ENCODE data around the gene ZFYVE9.
"Not testable (repeated sequence)": the region's sequence is repeated elsewhere in the genome, so short reads cannot be mapped to it uniquely, and the experiment has no call there.

Gene ZFYVE9

DNA sequence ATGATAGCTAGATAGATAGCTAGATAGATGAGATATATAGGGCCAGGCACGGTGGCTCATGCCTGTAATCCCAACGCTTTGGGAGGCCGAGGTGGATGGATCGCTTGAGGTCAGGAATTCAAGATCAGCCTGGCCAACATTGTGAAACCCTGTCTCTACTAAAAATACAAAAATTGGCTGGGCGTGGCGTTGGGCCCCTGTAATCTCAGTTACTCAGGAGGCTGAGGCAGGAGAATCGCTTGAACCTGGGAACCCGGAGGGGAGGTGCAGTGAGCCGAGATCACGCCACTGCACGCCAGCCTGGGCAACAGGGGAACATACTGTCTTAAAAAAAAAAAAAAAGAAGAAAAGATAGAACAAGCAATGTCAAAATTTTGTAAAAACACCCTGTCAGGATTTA, 8.6 kb downstream of the ZFYVE9 start:
- DNase-seq = not testable (repeated sequence)

DNA sequence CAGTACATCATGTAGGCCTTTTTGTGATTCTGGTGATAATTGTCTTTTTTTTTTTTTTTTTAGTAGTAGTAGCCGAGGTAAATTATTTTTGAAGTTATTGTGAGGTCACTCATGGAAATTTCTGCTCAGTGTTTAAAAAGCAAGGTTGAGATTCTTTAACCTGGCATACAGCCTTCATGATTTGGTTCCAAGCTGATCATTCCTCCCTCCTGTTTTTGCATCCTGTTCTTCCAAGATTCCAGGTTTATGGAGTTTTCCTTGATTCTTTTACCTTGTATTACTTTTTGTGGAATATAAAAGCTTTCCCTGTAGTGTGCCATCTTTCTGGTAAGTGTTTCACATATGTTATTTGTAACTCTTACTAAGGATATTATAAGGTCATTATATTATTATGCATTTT, 9.1 kb downstream of the ZFYVE9 start:
- no peak for DNase-seq

DNA sequence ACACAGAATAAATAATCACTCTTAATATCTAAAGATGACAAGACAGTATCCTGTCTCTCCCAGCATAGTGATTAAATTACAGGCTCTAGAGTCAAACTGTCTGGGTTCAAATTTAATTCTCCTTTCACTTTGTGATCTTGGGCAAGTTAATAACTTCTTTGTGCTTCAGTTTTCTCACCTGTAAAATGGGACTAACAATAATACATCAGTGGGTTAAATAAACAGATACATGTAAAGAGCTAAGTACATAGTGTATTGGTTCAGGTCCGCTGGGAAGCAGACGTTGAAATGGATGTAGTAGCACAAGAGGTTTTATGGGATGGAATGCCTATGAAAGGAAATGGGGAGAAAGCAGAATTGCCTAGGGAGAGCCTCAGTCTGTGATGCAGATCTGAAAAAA, 10.7 kb downstream of the ZFYVE9 start:
- DNase-seq = no peak

DNA sequence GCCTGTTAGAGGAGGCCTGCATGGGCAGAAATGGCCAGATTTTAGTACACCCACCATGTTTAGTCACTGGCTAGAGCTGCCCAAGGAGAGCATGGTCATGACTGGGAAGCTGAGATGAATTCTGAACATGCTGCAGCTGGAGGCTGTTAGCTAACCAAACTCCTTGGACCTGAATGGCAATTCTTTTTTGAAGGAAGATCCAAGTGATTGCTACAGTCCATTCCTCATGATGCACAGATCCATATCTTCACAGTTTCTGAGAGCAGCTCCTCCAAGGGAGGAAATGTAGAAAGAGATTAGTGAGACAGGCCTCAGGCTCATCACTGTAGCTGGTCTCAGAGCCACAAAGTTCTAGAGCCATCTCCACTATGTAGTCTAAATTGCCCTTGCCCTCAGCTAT, 11.1 kb downstream of the ZFYVE9 start:
- DNase-seq = no peak

DNA sequence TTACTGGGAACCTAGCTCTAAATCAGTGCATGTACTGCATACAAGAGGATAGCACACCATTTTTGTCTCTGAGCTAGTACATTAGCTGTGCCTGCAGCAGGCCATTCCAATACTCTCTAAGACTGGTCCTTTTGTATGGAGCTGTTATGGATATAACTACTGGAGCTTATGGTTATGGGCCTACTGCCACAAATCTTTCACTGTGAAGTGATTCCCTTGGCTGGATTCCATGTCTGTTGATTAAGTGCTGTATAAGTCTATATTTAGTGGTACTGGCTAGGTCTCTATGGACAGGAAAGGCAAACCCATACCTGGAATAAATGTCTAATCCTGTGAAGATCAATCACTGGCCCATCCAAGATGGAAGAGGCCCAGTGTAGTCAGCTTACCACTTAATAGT, 12.0 kb downstream of the ZFYVE9 start:
- no peak for DNase-seq

DNA sequence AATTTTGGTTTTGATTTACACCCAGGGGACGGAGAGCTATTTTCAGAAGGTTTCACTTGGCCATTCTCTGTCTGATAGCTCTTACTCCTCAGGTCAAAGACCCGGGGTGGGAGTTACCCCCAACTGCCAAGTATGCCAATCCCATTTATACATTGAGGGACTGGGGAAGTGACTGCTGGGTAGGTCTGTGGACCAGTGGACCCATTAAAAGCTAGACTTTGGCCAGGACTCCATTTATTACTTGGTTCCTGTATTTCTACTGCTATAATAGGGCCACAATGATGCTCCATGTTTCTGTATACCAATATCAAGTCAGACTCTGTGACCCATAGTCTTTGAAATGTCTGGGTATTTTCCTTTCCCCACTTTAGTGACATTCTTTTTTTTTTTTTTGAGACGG, 14.6 kb downstream of the ZFYVE9 start:
- DNase-seq = no peak

DNA sequence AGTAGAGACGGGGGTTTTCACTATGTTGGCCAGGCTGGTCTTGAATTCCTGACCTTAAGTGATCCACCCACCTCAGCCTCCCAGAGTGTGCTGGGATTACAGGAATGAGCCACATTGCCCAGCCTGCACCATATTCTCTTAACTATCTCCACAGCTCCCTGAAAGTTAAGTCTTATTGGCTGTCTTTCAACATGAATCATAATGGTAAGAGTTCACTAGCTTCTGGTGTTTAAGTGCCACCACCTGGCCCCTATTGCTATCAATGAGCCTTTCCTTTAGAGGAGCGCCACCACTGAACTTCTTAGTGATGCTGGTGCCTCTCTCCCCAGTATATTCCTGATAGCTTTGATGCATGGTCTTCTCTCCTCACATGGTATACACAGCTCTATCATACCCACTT, 15.7 kb downstream of the ZFYVE9 start:
- peak; percentile 6 for DNase-seq

DNA sequence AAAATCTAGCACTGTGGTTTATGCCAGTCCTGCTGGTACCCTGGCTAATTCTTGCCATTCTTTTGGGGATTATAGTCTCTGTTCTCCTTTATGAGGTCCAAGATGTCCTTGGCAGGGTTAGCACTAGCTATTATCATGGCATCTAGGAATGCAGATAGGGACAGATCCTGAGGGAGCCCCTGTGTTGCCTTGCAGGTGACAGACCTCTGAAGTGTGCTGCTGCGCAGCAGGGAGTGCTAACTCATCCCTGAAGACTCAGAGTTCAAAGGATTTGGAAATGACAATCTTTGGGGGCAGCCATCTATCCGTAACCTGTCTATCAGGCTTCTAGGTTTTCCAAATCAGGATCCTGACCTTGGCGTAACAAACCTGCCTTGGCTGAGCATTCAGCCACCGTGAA, 16.3 kb downstream of the ZFYVE9 start:
- no peak for DNase-seq

DNA sequence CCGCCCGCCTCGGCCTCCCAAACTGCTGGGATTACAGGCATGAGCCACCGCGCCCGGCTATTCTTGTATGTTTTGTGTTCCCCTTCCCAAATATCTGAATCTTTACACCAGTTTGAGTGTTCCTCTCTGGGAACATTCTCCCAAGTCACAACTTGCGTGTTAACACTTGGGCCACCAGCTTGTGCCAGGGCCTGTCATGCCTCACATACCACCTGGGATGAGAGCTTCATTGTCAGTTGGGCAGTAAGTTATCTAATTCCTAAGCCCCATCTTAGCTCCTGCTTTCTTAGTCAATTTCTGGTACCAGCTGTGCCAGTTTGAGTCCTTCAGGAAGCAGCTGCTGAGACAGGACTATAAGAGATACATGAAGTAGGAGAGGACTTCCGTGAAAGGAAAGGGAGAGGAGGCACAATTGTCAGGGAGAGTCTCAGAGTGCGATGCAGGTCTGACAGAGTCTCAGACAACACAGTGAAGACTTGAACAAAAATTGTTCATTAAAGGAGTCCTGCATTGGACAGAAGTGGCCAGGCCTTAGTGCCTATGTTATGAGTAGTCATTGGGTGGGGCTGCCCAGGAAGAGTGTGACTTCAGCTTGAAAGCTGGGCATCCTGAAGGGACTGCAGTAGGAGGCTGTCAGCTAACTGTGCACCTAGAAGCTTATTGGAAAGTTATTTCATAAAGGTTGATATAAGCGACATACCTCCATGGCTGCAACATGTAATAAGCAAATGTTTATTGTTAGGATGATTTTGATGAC, 17.3 kb downstream of the ZFYVE9 start:
- DNase-seq = no peak

DNA sequence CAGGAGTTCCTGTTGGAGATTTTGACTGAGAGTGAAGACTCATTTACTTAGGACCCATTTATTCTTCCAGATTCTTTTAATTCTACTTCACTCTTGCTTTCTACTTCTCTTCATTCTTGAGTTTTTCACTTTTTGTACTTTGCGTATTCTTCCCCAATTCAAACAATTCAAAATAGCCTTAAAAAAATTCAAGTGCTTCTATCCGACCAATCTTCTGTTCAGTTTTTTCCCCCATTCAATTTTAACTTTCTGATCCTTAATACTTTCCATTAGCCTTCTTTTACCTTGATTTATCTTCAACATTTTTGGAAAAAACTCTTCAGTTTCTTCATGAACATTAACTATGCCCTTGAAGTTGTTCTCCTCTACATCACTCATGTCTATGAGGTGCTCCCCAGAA, 21.1 kb downstream of the ZFYVE9 start:
- no peak for DNase-seq

DNA sequence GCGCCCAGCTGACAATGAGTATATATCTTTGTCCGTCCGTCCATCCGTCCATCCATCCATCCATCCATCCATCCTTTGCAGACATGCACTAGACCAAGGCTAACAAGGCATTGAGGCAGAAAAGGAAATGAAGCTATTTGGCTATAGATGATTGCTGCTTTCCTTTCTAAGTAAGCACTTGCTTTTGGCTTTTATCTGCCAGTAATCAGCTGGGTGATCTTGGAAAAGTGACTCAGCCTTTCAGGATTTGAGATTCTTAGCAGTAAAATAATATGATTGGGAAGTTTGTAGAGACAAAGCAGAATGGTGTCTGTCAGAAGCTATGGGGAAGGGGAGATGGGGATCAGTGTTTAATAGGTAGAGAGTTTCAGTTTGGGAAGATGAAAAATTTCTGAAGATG, 22.7 kb downstream of the ZFYVE9 start:
- DNase-seq = no peak

DNA sequence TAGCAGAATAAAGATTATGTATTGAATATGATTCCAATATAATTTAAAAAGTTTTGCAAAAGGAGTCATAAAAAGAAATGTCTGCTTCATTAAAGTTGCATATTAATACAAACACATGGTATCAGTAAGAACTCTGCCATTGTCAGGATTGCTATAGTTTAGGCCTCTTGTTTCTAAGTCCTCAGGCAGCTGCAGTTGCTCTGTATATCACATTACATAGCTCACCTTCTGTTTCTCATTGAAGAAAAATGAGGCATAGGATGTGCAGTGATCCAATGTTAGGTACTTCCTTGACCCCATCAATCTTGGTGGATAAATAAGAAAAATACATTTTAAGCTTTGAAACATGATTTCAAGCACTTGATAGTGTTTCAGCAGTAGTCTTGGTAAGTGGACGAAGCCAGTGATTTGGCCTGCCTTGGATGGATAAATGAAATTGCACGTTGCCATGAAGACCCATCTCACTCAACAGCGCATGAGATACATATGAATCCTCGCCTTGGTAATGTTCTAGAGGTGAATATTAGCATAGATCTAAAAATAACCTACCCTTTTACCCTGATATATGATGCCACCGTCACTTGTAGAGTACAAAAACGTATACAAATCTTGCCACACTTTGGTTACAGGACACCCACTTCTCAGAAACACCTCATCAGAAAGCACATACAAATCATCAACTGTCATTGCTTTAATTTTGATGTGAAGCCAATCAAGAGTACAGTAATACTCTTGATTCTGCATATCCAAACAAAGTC, 25.3 kb downstream of the ZFYVE9 start:
- peak; percentile 70 for DNase-seq

DNA sequence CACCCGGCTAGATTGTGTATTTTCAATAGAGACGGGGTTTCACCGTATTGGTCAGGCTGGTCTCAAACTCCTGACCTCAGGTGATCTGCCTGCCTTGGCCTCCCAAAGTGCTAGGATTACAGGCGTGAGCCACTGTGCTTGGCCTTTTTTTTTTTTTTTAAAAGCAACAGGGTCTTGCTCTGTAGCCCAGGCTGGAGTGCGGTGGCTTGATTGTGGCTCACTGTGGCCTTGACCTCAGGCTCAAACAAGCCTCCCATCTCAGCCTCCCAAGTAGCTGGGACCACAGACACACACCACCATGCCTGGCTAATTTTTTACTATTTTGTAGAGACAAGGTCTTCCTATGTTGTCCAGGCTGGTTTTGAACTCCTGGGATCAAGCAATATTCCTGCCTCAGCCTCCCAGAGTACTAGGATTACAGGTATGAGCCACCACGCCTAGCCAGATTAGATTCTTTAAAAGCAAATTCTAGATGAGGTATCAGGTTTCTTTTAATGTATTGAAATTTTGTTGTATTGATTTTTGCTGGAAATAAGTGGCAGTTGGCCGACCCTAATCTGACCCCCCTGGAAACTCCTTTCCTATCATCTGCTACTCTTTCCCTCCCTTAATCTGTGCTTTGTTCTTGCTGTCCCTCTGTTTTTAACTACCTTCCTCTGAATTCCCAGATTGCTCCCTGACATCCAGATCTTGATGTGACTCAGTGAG, 26.6 kb downstream of the ZFYVE9 start:
- peak; percentile 60 for DNase-seq

DNA sequence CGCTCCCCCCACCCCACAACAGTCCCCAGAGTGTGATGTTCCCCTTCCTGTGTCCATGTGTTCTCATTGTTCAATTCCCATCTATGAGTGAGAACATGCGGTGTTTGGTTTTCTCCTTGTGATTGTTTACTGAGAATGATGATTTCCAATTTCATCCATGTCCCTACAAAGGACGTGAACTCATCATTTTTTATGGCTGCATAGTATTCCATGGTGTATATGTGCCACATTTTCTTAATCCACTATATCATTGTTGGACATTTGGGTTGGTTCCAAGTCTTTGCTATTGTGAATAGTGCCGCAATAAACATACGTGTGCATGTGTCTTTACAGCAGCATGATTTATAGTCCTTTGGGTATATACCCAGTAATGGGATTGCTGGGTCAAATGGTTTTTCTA, 29.3 kb downstream of the ZFYVE9 start:
- not testable (repeated sequence) for DNase-seq

DNA sequence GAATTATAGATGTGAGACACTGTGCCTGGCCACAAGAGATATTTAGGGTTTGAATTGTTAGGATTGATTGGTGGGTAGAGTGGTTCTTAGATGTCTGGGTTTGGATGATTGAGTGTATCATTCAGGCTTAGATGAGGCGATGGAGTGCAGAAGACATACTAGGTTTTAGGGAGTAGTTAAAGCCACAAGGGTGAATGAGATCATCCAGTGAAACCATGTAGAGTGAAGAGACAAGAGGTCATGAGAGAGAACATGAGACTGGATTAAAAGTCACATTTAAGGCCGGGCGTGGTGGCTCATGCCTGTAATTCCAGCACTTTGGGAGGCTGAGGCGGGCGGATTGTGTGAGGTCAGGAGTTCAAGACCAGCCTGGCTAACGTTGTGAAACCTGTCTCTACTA, 37.2 kb downstream of the ZFYVE9 start:
- DNase-seq = no peak

DNA sequence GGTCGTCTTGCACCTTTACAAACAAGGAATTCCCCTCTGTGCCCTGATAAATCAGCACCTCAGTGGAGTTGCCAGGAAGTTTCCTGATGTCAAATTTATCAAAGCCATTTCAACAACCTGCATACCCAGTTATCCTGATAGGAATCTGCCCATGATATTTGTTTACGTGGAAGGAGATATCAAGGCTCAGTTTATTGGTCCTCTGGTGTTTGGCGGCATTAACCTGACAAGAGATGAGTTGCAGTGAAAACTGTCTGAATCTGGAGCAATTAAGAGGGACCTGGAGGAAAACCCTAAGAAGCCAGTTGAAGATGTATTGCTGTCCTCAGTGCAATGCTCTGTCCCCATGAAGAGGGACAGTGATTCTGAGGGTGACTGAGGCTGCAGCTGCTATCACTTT, 38.3 kb downstream of the ZFYVE9 start:
- no peak for DNase-seq

DNA sequence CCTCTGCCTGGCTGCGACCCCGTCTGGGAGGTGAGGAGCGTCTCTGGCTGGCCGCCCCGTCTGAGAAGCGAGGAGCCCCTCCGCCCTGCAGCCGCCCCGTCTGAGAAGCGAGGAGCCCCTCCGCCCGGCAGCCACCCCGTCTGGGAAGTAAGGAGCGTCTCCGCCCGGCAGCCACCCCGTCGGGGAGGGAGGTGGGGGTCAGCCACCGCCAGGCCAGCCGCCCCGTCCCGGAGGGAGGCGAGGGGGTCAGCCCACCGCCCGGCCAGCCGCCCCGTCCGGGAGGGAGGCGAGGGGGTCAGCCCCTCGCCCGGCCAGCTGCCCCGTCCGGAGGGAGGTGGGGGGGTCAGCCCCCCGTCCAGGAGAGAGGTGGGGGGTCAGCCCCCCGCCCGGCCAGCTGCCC, 39.9 kb downstream of the ZFYVE9 start:
- DNase-seq = not testable (repeated sequence)

DNA sequence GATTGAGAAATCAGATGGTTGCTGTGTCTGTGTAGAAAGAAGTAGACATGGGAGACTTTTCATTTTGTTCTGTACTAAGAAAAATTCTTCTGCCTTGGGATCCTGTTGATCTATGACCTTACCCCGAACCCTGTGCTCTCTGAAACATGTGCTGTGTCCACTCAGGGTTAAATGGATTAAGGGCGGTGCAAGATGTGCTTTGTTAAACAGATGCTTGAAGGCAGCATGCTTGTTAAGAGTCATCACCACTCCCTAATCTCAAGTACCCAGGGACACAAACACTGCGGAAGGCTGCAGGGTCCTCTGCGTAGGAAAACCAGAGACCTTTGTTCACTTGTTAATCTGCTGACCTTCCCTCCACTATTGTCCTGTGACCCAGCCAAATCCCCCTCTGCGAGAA, 40.4 kb downstream of the ZFYVE9 start:
- not testable (repeated sequence) for DNase-seq

DNA sequence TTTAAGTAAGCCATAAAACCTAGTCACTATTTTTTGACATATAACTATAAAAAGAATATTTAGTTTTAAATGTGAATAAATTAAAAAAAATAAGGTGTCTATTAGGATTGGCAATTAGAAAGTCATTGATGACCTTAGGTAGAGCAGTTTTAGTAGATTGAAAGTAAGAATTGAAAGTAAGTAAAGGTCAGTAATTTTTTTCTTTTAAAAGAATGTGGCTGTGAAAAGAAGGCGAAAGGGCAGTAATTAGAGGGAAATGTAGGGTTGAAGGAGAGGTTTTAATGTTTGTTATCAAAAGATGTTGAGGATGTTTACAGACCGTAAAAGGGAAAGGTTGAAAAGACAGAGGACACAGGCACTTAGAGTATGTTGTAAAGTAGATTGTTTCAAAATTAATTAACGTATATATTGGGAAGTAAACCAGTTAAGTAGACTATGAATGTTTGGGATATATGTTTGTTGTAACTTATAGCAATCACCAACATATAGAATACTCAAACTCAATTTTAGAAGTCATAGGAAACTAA, 41.0 kb downstream of the ZFYVE9 start:
- DNase-seq = no peak

DNA sequence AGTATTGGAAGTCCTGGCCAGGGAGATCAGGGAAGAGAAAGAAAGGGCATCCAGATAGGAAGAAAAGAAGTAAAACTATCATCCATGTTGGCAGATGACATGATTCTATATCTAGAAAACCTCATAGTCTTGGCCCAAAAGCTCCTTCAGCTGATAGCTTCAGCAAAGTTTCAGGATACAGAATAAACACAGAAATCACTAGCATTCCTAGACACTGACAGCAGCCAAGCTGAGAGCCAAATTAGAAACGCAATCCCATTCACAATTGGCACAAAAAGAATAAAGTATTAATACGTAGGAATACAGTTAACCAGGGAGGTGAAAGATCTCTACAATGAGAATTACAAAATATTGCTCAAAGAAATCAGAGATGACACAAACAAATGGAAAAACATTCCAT, 44.6 kb downstream of the ZFYVE9 start:
- no peak for DNase-seq

DNA sequence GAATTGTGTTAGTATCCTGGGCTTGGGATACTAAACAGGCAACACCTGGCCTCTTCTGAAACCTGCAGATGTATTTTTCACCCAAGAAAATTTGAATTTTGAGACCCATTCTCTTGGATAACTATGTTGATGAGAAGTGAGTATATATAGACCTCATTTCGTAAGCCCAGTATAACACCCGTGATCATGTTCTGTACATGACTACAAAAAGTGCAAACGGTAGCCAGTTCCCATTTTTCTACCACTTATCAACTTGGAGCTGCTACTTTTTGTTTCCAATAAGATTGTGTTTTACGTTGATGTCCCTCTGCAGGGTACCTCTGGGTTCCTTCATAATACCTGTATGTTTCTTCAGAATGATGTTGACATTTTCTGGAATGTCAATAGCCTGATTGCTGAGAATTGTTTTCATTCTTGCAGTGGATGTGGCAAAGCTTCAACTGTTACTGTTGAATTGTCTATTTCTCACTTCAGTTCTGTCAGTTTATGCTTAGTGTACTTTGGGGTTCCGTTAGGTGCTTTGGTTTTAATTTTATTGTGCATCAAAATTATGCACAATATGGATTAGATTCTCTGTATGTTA, 48.1 kb downstream of the ZFYVE9 start:
- no peak for DNase-seq

DNA sequence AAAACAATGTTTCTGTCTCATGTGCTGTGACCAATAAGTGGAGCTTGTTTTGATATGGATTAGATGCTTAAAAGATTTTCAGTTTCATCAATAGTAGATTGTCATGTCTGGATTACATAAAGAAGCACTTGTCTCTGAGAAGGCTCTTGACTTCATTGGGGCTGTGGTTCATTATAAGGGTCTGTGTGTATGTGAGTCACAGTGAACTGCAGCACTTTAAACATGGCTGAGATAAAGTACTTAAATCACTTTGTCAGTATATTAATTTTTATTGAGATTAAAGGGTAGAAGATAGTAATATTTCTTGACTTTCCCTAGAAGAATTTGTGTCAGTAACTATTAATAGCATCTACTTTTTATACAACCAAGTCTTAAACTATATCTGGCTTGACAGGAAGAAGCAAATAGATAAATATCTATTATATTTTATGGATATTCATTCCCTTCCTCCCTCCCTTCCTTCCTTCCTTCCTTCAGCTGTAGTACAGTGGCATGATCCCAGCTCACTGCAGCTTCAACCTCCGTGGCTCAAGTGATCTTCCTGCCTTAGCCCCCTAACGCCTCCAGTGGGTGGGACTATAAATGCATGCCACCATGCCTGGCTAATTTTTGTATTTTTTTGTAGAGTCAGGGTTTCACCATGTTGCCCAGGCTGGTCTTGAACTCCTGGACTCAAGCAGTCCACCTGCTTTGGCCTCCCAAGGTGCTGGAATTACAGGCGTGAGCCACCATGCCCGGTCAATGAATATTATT, 48.8 kb downstream of the ZFYVE9 start:
- no peak for DNase-seq

All from NCI-H2171 treated with DMSO at 0.1 percent for 48 hours (cell line).